CD4-positive, alpha-beta T cell treated with Interferon alpha-2 for 1 hour (primary cell): ENCODE results near the gene VEGFC.

Source experiments
- DNase-seq, 2 donors: peaks; one replicate each; pipeline ENCODE4 v3.0.0-alpha.2; 2020 to 2022

The VEGFC gene

DNA sequence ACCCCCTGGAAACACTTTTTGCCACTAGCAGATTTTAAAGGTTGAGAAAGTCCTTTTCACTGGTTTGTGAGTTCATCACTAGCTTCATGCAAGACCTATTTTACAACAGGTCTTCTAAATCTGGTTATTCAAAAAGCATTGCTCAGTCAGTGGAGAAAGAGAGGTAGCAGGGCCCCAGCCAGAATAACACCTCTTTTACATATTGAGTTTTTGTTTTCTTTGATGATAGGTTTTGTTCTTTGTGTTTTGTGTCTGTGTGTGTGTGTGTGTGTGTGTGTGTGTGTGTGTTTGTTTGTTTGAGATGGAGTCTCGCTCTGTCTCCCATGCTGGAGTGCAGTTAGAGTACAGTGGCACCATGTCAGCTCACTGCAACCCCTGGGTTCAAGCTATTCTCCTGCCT is 2.7 kb upstream of the VEGFC start:
- no peak for DNase-seq

DNA sequence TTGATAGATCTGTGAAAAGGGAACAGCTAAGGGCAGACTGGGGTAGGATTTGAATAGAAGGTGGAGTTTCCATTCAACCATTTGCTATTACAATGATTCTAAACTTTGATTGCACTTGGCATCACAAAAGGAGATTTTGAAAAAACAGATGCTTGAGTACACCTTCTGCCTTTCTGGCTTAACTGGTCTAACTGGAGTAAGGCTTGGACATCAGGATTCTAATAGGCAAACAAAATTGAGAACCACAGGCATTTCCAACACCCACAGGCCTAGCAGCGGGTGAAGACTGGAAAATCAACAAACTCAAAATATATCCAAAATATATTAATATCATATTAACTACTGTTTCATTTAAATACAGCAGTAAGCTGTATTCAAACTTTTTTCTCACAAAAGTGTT is 1.9 kb upstream of the VEGFC start:
- DNase-seq, result no peak

DNA sequence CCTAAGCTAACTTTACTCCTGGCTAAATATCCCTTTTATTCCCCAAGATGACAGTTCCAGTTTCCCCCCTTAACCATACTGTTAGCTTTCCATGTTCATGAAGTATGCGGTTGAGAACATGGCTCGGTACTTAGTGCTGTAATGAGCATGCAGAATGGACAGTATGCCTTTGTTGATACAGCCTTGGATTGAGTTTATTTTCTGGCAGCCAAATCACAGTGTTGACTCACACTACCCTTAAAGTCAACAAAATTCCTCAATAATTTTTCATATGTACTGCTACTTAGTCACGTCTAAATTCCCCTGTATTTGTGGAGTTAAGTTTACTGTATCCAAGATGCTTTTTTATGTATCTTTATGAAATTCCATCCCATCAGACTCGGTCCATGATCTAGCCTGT is 1.4 kb upstream of the VEGFC start:
- DNase-seq, result no peak

DNA sequence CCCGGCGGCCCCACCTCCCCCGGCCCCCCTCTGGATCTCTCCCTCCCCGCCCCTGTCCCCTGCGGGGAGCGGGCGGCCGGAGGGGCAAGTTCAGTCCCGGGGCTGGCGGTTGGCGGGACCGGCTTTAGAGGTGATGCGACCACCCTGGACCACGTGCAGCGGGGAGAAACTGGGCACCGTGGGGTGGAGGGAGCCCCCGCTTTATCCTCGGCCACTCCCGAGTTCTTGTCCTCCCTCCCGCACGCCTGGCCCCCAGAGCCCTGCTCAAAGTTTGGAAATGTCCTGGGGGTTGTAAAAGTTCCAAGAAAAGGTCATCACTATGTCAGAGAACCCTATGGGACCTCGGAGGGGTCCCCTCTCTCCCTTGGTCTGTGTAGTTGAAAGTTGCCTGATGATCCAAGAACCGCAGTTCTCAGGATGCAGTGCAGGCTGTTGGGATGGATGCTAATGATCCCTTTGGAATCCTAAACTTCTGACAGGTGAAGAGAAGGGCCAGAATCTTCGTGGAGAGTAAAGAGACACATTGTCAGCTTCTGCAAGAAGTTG is 411 bp upstream of the VEGFC start:
- no peak for DNase-seq

DNA sequence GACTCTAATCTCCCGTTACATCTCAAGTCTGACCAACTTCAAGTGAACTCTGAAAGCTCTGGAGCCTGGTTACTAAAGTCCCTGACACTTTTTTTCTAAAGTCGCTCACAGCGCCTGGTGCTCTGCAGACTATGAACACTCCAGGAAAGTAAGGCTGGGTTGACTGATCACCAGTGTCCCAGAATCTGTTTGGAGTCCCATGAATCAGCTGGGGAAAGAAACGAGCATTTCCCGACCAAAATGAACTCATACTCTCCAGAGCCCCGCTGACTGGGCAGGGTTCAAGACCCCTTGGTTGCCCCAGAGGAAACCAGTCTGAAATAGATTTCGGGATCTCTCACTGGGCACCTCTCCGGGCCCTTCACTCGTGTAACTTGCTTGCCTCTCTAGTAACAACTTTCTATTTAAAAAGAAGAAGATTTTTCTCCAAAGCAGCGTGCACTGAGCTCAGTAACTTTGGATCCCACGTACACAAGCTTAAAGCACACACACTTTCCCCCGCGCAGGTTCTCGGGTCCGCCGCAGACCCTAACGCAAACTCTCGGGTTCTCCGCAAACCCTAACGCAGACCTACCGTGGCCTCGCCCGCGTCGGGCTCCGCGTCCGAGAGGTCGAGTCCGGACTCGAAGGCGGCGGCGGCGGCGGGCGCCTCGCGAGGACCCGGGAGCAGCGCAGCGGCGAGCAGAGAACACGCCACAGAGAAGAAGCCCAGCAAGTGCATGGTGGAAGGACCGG is 964 bp downstream of the VEGFC start:
- DNase-seq, result no peak

DNA sequence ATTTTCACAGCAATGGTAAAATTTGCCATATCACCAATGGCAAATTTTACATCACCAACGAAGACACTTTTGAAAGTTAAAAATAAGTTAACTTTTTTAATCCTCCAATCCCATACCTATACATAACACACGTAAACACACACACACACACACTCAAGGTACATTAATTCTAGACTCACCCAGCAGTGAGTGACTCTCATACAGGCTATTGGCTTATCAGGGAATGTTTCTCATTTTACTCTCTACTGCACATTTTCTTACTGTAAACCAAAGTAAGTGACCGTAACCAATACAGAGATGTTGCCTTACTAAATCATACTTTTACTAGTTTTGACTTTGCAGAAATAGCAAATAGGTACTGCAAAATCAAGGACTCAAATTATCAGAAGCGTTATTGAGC is 2.3 kb downstream of the VEGFC start:
- no peak for DNase-seq

DNA sequence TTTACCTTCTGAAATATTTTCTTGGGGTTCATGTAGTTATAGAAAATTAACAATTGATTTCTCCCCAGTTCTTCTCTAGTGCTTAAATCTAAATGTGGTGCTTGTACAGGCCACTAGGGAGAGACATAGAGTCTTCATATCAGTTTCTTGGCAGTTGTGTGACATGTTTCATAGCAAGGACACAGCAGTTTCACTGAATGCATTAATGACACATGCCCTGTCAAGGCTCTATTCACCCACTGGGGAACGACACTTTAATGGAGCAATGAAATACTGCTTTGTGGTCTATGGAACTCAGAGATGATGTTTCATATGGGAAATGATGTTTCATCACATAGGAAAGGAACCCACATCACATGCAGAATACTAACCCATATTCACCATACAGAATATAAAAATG is 2.8 kb downstream of the VEGFC start:
- no peak for DNase-seq

DNA sequence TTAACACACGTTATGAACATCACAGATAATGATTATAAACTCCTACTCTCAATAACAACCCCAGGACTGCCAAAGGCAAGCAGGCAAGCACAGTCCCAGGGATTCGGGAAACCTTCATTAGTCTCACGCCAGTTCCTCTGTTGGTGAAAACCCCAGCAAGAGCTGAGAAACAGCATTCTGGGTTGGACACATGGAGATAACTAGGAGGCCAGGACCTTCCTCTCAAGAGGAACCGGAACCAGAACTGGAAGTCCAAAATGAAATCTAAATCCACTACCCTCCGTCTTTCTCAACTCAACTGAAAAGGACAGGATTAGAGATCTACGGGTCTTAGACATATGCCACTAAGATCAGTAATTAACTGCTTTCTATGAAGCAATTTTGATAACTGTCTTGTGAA is 3.8 kb downstream of the VEGFC start:
- no peak for DNase-seq

DNA sequence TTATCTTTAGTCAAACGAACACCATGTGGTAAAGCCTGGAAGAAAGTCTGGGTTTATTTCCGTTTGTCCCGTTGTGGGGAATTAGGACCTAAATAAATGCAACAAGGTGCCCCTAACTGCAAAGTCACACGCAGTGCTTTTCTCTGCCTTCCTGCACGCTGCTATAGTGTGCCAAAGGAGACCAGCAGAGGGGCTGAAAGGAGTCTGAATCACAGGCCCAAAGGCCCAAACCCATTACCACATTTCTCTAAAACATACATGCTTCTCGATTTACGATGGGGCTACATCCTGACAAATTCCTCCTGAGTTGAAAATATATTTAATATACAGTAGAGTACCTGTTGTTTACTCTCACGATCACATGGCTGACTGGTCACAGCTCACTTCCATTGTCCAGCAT is 4.5 kb downstream of the VEGFC start:
- DNase-seq, result no peak

DNA sequence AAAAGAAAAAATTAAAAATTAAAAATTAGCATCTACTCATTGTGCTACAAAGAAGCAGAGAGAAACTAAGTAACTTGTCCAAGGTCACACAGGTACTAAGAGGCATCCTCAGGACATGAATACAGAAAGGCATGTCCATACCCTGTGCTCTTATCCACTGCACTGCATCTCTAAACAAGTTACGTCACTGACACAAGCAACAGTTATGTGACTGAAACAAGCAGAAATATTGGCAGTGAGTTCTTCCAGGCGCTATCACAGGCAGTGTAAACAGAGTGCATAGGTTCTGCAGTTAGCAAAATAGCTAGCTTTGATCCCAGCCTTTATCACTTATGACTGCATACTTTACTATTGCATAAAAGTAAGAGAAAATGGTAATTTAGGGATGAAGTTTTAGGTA is 7.9 kb downstream of the VEGFC start:
- no peak for DNase-seq

DNA sequence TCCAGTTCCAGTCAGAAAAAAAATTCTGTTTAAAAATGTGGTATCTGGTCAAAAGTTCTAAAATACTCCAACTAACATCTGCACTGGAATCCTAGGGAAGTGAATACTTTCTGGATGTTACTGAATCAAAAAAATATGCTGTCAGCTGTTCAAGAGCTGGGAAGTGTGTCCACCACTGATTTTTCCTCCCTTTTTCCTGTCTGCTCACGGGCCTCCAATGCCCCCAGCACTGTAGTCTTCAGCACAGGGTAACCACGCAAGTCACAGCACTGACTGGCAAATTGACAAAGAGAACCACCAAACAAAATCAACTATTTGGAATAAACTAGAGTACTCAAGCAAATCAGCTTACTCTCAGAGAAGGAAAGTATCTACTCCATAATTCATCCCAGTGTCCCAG is 9.9 kb downstream of the VEGFC start:
- no peak for DNase-seq

DNA sequence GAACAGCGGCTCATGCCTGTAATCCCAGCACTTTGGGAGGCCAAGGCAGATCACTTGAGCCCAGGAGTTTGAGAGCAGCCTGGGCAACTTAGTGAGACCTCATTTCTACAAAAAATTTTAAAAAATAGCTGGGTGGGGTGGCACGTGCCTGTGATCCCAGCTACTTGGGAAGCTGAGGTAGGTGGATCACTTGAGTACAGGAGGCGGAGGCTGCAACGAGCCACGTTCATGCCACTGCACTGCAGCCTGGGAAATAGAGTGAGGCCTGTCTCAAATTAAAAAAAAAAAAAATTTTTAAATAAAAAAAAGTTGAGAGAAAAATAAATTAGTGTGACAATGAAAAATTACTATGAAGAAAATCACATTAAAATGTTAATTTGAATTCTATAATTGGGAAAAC is 10.5 kb downstream of the VEGFC start:
- DNase-seq, result no peak

DNA sequence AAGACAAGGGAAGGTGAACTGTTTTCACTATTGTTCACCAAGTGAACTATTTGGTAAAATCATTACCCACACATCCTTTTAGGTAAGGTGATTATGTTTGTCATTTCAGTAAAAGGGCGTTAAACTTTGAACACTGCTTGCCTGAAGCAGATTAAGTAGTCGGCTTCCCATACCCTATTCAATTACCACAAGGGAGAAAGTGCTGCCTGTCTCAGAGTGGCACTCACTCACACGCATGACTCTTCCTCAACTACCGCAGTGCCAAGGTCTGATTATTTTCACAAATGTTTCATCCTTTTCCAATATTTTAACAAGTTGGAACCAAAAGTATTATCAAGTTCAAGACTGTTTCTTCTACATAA is 11.0 kb downstream of the VEGFC start:
- DNase-seq, result no peak

DNA sequence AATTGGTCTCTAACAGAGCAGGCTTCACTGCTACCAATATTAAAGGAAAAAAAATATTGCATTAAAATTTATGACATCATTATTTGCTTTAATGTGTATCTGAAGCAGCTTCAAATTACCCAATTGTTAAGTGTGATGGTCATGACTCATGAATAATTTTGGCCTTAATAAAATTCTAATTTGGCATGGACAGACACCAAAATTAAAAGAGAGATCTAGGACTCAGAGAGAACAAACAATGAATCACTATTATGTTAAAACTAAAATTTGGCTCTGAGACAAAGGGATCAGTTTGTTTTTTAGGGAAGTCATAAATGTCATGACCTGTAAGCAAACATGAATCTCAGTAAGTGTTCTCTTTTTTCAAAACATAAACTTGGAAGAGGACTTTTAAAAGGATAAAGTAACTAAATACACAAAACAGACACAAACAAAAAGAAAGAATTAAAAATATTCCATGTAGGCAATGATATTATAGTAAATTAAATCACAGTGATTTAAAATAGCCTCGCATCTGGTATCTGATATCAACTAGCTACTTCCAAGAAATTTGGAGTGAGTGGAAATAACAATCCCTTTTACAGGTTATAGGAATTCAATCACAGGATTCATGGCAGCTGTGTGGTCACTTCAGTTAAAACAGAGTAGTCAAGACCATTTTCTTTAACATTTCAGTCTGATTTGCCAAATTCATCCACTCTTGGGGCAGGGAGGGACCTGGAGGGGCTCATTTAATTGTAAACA is 11.6 kb downstream of the VEGFC start:
- no peak for DNase-seq

DNA sequence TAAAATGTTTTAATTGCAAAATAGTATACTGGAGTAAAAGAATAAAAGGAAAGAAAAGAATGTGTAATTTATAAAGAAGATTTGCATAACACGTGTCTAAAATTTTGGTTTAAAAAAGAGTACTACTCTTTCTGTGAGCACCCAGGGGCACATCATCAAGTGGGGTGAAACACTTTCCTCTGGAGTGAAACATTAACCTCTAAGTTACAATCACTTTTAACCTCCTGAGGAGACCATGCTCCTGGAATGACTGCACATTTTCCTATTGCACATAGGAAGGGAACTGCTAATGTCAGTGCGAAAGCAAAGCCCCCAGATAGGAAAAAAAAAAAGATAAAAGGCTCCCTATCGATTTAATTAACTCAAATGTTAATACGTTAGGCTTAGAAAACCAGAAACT is 13.3 kb downstream of the VEGFC start:
- DNase-seq, result no peak

DNA sequence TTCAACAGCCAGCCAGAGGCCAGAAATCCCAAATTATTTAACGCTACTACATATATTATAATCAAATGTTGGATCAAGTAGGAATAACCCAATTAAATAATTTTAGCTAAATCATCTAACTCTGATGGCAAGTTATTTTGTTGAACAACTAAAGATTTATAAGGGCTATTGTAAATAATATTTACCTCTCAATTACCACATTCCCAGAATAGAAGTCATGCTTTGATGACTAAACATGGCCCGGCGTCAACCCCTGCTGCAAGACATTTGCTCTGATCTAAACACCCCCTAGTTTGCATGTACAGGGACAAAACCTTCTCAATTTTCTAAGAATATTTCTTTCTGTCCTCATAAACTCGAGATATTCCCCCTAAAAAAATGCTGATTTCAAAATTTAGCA is 14.2 kb downstream of the VEGFC start:
- no peak for DNase-seq

DNA sequence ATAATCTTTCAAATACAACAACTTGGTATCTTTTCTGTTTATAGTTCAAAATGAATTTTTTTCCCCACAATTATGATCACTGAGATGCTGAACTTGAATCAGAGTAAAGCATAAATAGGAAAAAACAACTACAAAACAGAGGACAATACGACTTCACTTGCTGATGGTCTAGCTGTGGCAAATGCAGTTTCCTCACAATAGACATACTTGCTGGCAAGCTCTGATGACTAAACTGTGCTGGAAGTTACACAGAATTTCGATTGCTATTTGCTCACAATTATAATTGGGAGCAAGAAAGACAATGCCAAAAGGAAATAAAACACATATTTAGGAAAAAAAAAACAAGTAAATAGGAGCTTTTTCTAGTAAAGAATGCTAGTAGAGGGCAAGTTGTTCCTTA is 14.7 kb downstream of the VEGFC start:
- no peak for DNase-seq

DNA sequence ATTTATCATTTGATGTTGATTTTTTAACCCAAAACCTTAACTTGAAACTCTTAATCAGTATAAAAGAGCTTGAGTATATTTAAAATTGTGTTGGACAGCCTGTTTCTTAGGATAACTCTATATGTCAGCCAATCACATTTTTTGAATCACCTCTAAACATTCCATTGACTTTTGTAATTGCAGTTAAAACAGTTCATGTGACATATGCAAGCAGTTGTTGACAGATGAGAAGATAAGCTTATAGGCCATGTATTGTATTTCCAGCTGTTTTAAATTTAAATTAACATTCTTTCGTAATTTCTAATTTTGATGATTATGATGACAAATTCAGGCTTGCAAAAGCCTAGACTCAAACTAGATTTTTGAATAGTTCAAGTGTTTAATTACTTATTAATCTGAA is 17.4 kb downstream of the VEGFC start:
- DNase-seq, result no peak

DNA sequence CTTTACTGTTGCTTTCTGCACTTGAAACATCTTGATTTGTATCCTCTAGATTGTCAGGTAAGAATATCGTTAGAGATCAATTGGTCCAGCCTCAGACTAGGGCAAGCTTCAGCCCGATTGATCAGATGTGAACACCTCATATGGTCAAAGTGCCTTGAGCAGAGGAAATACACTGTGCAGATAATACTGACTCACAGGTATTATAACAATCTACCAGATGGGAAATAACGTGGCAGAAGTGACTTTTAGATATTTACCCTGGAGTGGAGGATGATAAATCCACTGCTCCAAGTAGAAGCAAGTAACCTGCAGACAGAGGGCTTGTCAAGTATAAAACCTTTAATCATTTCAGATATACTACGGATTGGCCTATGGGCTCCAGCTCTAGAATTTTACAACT is 17.9 kb downstream of the VEGFC start:
- no peak for DNase-seq

DNA sequence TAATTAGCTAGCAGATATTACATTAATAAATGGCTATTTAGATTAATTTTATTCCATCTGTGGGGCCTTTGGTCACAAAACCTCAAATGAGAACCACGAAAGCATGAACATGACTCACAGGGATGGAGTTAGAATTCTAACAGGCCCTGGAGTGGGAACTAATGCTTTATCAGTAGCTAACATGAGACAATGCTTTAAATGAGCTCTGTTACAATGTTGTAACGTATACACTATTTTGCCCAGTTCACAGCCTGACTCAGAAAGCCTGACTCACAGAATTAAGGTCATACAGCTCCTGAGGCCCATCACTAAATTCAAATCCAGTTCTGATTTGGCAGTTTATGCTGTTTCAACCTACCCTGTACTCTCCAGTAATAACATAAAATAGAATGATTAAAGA is 23.2 kb downstream of the VEGFC start:
- no peak for DNase-seq

DNA sequence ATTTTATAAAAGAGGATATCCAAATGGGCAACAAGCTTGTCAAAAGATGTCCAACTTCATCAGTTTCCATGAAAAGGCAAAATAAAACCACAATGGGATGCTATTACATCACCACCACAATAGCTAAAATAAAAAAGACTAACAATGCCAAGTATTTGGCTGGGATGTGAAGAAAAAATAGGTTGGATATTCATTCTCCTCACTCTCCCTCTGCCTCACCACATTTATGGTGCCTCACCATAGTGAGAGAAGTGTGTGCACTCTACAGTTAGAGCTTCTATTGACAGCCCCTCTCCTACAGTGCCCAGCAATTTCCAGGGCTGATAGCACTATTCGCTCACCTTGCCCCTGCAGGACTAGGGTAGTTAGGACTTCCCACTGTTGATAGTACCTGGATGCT is 25.5 kb downstream of the VEGFC start:
- no peak for DNase-seq

DNA sequence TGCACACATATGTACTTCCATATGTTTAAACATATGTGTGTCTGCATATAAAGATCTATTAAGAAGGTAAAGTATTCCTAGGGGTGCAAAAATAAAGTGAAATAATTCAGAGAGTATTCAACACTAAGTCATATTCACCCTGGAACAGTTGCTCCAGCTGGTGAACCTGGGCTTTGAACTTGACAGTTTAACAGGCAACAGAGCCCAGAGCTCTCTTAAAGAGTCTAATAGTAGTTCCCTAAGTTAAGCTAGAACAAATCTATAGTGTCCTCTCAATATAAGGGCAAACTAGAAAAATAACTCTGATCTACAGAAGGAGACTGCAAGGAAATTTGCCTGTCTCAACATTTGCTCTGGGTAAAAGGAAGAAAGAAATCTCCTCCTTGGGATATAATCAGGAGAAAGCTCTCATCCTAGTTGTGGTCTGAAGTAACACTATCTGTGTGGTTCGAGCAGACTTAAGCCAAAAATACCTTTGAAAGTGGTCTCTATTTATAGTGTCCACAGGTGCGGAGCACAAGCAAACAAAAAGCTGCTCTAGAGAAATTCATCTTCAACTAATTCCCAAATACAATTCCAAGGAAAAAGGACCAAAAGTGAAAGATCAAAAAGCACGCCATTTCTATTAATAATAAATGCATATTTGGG is 29.9 kb downstream of the VEGFC start:
- DNase-seq, result no peak

DNA sequence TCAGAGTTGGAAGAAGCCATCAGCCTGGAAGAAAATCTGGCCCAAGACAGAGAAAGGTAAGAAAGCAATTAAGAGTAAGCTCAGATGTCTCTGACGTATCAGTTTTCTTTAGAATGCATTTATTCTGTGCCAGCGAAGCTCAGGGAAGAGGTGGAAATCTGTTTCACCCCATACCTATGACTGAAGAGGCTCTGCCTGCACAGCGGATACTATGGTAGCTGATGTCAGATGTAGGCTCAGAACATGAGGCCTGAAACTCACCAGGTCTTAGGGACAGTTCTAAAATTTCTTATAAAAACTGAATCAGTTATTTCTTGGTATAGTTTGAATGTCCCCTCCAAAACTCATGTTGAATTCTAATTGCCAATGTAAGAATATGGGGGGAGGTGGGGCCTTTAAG is 30.9 kb downstream of the VEGFC start:
- DNase-seq, result no peak

DNA sequence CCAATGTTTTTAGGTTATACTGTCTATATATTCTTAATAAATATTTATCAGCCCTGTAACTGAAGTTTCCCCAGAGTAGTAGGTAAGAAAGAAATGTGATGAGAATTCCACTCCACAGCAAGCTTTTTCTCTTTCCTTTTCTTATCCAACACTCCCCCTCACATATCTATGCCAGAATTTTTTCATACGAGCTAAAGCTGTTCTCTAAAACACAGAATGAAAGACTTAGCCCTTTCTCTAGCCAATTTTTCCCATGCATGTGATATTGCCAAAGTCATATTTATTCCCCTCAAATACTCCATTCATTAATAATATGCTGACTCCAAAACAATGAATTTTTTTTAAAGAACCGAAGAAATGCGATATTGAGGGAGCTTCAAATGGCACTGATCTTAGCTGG is 32.3 kb downstream of the VEGFC start:
- no peak for DNase-seq
